ENCODE measurements around the gene SH3RF1. TPM values are rescaled to one million over a fixed set of nuclear protein-coding genes. Genes with fewer than 3 reads are reported as not detected.
A peak's percentile ranks its signal among the peaks of the same experiment; 100 is the strongest.

Gene SH3RF1
- total and polyA plus RNA-seq, 2 of the 13 experiments (the other 11 are each of a cell fraction or from before 2014, with no cell fraction given), result 3.1 to 3.2 TPM

DNA sequence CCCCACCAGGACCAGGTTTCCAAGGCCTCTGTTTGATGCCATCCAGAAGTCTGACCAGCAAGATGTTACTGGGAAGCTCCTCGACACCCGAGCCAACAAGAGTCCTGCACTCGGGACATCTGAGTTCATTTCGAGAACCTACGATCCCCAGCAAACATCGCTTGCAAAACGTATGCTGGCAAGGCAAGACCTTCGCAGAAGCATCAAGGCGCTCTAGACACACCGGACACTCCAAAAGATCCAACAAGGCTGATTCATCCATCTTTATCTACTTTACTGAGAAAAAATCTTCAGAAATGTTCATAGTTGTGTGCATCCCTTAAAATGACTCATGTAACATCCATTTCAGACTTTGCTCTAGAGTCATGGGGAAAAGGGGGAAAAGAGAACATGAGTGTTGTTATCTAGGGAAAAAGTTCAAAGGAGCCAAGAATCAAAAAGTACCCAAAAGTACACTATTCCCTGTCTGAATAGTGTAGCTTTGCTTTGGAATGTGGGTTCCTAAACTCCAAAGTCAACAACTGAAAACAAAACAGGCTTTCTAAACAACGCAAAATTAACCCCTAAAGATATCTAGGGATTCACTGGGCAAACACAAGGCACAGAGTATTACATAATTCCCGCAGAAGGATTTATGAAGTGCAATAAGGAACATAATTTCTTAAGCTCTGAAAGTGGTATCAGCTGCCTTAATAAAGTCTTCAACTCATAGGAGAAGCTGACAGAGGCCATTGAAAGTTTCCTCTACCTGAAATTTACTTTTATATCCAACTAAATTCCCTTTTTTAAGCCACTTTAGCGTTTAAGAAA lies 1.6 kb downstream of the SH3RF1 start (continued):
- TF ChIP-seq, protein P1, sequence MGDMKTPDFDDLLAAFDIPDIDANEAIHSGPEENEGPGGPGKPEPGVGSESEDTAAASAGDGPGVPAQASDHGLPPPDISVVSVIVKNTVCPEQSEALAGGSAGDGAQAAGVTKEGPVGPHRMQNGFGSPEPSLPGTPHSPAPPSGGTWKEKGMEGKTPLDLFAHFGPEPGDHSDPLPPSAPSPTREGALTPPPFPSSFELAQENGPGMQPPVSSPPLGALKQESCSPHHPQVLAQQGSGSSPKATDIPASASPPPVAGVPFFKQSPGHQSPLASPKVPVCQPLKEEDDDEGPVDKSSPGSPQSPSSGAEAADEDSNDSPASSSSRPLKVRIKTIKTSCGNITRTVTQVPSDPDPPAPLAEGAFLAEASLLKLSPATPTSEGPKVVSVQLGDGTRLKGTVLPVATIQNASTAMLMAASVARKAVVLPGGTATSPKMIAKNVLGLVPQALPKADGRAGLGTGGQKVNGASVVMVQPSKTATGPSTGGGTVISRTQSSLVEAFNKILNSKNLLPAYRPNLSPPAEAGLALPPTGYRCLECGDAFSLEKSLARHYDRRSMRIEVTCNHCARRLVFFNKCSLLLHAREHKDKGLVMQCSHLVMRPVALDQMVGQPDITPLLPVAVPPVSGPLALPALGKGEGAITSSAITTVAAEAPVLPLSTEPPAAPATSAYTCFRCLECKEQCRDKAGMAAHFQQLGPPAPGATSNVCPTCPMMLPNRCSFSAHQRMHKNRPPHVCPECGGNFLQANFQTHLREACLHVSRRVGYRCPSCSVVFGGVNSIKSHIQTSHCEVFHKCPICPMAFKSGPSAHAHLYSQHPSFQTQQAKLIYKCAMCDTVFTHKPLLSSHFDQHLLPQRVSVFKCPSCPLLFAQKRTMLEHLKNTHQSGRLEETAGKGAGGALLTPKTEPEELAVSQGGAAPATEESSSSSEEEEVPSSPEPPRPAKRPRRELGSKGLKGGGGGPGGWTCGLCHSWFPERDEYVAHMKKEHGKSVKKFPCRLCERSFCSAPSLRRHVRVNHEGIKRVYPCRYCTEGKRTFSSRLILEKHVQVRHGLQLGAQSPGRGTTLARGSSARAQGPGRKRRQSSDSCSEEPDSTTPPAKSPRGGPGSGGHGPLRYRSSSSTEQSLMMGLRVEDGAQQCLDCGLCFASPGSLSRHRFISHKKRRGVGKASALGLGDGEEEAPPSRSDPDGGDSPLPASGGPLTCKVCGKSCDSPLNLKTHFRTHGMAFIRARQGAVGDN (CRISPR knock-in tag; IDR thresholded peaks at IDR 0.05), result peak; percentile 38
- TF ChIP-seq, protein P2, sequence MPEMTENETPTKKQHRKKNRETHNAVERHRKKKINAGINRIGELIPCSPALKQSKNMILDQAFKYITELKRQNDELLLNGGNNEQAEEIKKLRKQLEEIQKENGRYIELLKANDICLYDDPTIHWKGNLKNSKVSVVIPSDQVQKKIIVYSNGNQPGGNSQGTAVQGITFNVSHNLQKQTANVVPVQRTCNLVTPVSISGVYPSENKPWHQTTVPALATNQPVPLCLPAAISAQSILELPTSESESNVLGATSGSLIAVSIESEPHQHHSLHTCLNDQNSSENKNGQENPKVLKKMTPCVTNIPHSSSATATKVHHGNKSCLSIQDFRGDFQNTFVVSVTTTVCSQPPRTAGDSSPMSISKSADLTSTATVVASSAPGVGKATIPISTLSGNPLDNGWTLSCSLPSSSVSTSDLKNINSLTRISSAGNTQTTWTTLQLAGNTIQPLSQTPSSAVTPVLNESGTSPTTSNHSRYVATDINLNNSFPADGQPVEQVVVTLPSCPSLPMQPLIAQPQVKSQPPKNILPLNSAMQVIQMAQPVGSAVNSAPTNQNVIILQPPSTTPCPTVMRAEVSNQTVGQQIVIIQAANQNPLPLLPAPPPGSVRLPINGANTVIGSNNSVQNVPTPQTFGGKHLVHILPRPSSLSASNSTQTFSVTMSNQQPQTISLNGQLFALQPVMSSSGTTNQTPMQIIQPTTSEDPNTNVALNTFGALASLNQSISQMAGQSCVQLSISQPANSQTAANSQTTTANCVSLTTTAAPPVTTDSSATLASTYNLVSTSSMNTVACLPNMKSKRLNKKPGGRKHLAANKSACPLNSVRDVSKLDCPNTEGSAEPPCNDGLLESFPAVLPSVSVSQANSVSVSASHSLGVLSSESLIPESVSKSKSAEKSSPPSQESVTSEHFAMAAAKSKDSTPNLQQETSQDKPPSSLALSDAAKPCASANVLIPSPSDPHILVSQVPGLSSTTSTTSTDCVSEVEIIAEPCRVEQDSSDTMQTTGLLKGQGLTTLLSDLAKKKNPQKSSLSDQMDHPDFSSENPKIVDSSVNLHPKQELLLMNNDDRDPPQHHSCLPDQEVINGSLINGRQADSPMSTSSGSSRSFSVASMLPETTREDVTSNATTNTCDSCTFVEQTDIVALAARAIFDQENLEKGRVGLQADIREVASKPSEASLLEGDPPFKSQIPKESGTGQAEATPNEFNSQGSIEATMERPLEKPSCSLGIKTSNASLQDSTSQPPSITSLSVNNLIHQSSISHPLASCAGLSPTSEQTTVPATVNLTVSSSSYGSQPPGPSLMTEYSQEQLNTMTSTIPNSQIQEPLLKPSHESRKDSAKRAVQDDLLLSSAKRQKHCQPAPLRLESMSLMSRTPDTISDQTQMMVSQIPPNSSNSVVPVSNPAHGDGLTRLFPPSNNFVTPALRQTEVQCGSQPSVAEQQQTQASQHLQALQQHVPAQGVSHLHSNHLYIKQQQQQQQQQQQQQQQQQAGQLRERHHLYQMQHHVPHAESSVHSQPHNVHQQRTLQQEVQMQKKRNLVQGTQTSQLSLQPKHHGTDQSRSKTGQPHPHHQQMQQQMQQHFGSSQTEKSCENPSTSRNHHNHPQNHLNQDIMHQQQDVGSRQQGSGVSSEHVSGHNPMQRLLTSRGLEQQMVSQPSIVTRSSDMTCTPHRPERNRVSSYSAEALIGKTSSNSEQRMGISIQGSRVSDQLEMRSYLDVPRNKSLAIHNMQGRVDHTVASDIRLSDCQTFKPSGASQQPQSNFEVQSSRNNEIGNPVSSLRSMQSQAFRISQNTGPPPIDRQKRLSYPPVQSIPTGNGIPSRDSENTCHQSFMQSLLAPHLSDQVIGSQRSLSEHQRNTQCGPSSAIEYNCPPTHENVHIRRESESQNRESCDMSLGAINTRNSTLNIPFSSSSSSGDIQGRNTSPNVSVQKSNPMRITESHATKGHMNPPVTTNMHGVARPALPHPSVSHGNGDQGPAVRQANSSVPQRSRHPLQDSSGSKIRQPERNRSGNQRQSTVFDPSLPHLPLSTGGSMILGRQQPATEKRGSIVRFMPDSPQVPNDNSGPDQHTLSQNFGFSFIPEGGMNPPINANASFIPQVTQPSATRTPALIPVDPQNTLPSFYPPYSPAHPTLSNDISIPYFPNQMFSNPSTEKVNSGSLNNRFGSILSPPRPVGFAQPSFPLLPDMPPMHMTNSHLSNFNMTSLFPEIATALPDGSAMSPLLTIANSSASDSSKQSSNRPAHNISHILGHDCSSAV (CRISPR knock-in tag; IDR thresholded peaks at IDR 0.05; ENCODE audit: borderline replicate concordance), result no peak
- TF ChIP-seq KDM5B (CRISPR knock-in tag; IDR thresholded peaks at IDR 0.05; ENCODE audit: borderline replicate concordance), result no peak
- no peak for TF ChIP-seq HMG20B (CRISPR knock-in tag; conservative IDR thresholded peaks at IDR 0.05)
- TF ChIP-seq, protein P3, sequence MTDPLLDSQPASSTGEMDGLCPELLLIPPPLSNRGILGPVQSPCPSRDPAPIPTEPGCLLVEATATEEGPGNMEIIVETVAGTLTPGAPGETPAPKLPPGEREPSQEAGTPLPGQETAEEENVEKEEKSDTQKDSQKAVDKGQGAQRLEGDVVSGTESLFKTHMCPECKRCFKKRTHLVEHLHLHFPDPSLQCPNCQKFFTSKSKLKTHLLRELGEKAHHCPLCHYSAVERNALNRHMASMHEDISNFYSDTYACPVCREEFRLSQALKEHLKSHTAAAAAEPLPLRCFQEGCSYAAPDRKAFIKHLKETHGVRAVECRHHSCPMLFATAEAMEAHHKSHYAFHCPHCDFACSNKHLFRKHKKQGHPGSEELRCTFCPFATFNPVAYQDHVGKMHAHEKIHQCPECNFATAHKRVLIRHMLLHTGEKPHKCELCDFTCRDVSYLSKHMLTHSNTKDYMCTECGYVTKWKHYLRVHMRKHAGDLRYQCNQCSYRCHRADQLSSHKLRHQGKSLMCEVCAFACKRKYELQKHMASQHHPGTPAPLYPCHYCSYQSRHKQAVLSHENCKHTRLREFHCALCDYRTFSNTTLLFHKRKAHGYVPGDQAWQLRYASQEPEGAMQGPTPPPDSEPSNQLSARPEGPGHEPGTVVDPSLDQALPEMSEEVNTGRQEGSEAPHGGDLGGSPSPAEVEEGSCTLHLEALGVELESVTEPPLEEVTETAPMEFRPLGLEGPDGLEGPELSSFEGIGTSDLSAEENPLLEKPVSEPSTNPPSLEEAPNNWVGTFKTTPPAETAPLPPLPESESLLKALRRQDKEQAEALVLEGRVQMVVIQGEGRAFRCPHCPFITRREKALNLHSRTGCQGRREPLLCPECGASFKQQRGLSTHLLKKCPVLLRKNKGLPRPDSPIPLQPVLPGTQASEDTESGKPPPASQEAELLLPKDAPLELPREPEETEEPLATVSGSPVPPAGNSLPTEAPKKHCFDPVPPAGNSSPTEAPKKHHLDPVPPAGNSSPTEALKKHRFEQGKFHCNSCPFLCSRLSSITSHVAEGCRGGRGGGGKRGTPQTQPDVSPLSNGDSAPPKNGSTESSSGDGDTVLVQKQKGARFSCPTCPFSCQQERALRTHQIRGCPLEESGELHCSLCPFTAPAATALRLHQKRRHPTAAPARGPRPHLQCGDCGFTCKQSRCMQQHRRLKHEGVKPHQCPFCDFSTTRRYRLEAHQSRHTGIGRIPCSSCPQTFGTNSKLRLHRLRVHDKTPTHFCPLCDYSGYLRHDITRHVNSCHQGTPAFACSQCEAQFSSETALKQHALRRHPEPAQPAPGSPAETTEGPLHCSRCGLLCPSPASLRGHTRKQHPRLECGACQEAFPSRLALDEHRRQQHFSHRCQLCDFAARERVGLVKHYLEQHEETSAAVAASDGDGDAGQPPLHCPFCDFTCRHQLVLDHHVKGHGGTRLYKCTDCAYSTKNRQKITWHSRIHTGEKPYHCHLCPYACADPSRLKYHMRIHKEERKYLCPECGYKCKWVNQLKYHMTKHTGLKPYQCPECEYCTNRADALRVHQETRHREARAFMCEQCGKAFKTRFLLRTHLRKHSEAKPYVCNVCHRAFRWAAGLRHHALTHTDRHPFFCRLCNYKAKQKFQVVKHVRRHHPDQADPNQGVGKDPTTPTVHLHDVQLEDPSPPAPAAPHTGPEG (CRISPR knock-in tag; IDR thresholded peaks at IDR 0.05), result no peak
- TF ChIP-seq, protein P4, sequence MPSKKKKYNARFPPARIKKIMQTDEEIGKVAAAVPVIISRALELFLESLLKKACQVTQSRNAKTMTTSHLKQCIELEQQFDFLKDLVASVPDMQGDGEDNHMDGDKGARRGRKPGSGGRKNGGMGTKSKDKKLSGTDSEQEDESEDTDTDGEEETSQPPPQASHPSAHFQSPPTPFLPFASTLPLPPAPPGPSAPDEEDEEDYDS (CRISPR knock-in tag; IDR thresholded peaks at IDR 0.05), result no peak
- no peak for TF ChIP-seq SRSF1 (optimal IDR thresholded peaks at IDR 0.05; ENCODE audit: low read depth, low read length)
- peak; percentile 52; the same call in 1 of the 2 replicates for TF ChIP-seq RXRB (CRISPR knock-in tag; IDR thresholded peaks at IDR 0.05; ENCODE audit: borderline replicate concordance)

Measured in HepG2 (cell line).